ENCODE data around the gene EZR. TPM values are rescaled to one million over a fixed set of nuclear protein-coding genes. Genes with fewer than 3 reads are reported as not detected.

The EZR gene
- polyA plus RNA-seq, 2 donors: 211 to 257 TPM

GRCh38 chr6:158772851-158773371 is 46.3 kb downstream of the EZR start:
- WGBS, 2 donors: 44 to 51% methylated on average over 6 of the region's 6 CpGs
- Histone ChIP-seq H3K4me1 (ENCODE audit: control insufficient read depth in 2 of 2, insufficient read depth in 2 of 2, low read length in 1 of 2) (peaks cover 4 to 18% of the 10 kb centered on the region in 2 donors), H3K27me3 (ENCODE audit: control insufficient read depth in 1 of 2, insufficient read depth in 2 of 2, low read length in 2 of 2) (no peaks in the 10 kb centered on the region), H3K9me3 (ENCODE audit: control insufficient read depth in 2 of 2, insufficient read depth in 1 of 2, low read depth in 1 of 2, low read length in 1 of 2) (no peaks in the 10 kb centered on the region), H3K36me3 (ENCODE audit: control insufficient read depth in 2 of 2, insufficient read depth in 2 of 2, low read length in 1 of 2) (peaks cover 36 to 72% of the 10 kb centered on the region in 2 donors), H3K4me3 (ENCODE audit: low read depth in 1 of 2, low read length in 2 of 2) (no peak overlapping the region), H3K27ac (ENCODE audit: low read depth in 2 of 2, low read length in 1 of 2) (peak overlapping the region; percentile 85 to 96)

GRCh38 chr6:158772172-158772571 is 47.0 kb downstream of the EZR start:
- H3K4me3 ChIP-seq (ENCODE audit: low read depth in 1 of 2, low read length in 2 of 2): no peak overlapping the region
- peak overlapping the region; percentile 60 to 96 for H3K27ac ChIP-seq (ENCODE audit: low read depth in 2 of 2, low read length in 1 of 2)
- WGBS, 2 donors: 89 to 90% methylated on average over 11 of the region's 11 CpGs
- no peaks in the 10 kb centered on the region for H3K27me3 ChIP-seq (ENCODE audit: control insufficient read depth in 1 of 2, insufficient read depth in 2 of 2, low read length in 2 of 2)
- peaks cover 4 to 18% of the 10 kb centered on the region in 2 donors for H3K4me1 ChIP-seq (ENCODE audit: control insufficient read depth in 2 of 2, insufficient read depth in 2 of 2, low read length in 1 of 2)
- no peaks in the 10 kb centered on the region for H3K9me3 ChIP-seq (ENCODE audit: control insufficient read depth in 2 of 2, insufficient read depth in 1 of 2, low read depth in 1 of 2, low read length in 1 of 2)
- peaks cover 36 to 75% of the 10 kb centered on the region in 2 donors for H3K36me3 ChIP-seq (ENCODE audit: control insufficient read depth in 2 of 2, insufficient read depth in 2 of 2, low read length in 1 of 2)

DNA sequence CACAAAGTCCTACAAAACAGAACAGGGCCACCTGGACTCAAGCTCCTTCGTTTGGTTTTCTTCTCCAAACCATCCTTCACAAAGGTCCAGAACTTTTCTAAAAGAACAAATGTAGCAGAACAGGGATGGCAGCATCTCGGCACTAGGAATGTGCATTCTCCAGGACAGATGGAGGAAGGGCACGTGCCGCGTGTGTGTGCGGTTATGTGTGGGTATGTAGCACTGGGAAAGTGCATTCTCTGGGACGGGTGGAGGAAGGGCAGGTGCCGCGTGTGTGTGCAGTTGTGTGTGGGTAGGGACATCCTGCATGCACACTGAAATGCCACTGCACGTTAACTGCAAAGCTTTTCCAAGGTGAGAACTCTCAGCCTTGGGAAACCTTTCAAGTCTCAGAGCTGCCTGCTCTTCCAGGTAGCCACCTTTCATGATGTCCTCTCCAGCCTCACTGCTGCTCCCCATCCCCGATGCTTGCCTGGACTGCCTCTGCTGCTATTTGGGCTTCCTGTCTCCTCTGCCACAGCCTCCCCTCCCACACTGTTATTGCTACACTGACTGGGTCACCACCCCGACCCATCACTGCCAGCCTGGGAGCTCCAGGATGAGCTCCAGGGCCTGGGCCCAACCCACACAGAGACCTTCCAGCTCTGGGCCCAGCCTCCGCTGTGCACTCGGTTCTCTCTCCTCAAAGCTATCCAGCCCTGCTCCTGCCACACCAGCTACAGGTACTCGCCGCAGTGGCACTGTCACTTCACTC is 47.6 kb downstream of the EZR start:
- 88 to 90% methylated on average over 16 of the region's 16 CpGs for WGBS, 2 donors
- peaks cover 6 to 18% of the 10 kb centered on the region in 2 donors for H3K4me1 ChIP-seq (ENCODE audit: control insufficient read depth in 2 of 2, insufficient read depth in 2 of 2, low read length in 1 of 2)
- peak overlapping the region; percentile 60 to 96 for H3K27ac ChIP-seq (ENCODE audit: low read depth in 2 of 2, low read length in 1 of 2)
- peaks cover 39 to 77% of the 10 kb centered on the region in 2 donors for H3K36me3 ChIP-seq (ENCODE audit: control insufficient read depth in 2 of 2, insufficient read depth in 2 of 2, low read length in 1 of 2)
- no peaks in the 10 kb centered on the region for H3K9me3 ChIP-seq (ENCODE audit: control insufficient read depth in 2 of 2, insufficient read depth in 1 of 2, low read depth in 1 of 2, low read length in 1 of 2)
- no peaks in the 10 kb centered on the region for H3K27me3 ChIP-seq (ENCODE audit: control insufficient read depth in 1 of 2, insufficient read depth in 2 of 2, low read length in 2 of 2)
- H3K4me3 ChIP-seq (ENCODE audit: low read depth in 1 of 2, low read length in 2 of 2): no peak overlapping the region

DNA sequence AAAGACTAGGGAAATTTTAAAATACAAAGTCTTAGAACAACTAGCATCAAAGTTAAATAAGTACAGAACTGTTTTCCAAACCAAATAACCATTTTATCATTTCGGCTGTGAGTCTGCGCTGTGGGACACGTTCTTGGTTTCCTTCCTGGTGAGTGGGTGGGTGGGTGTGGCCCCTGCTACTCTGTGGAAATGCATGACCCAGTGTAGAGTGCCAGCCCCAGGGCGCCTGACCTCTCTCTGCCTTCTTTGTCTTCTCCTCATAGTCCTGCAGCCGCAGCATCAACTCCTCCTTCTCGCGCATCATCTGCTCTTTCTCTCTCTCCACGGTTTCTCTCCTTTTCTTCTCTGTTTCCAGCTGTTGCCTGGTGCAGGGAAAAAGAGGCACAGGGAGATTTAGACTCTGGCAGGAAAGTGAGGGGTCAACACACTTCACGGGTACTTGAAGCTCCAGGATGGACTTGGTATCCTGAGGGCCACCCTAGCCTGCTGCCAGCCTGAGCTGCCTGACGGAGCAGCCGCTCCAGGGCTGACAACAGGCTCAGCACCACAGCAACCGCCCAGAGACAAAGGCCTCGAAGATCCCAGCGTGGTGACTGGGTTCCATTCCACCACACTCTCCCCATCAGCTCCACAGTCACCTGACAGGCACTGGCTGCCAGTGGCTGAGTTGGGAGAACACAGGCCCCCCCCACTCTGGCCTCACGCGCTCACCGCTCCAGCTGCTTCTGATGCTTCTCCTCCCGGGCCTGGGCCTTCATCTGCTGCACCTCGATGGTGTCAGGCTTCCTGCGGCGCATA is 48.4 kb downstream of the EZR start:
- peak overlapping the region in 1 of 2 donors; percentile 43 for H3K27ac ChIP-seq (ENCODE audit: low read depth in 2 of 2, low read length in 1 of 2)
- peaks cover 6 to 15% of the 10 kb centered on the region in 2 donors for H3K4me1 ChIP-seq (ENCODE audit: control insufficient read depth in 2 of 2, insufficient read depth in 2 of 2, low read length in 1 of 2)
- no peak overlapping the region for H3K4me3 ChIP-seq (ENCODE audit: low read depth in 1 of 2, low read length in 2 of 2)
- WGBS, 2 donors: 77 to 79% methylated on average over 21 of the region's 21 CpGs
- peaks cover 37 to 73% of the 10 kb centered on the region in 2 donors for H3K36me3 ChIP-seq (ENCODE audit: control insufficient read depth in 2 of 2, insufficient read depth in 2 of 2, low read length in 1 of 2)
- no peaks in the 10 kb centered on the region for H3K9me3 ChIP-seq (ENCODE audit: control insufficient read depth in 2 of 2, insufficient read depth in 1 of 2, low read depth in 1 of 2, low read length in 1 of 2)
- H3K27me3 ChIP-seq (ENCODE audit: control insufficient read depth in 1 of 2, insufficient read depth in 2 of 2, low read length in 2 of 2): no peaks in the 10 kb centered on the region

DNA sequence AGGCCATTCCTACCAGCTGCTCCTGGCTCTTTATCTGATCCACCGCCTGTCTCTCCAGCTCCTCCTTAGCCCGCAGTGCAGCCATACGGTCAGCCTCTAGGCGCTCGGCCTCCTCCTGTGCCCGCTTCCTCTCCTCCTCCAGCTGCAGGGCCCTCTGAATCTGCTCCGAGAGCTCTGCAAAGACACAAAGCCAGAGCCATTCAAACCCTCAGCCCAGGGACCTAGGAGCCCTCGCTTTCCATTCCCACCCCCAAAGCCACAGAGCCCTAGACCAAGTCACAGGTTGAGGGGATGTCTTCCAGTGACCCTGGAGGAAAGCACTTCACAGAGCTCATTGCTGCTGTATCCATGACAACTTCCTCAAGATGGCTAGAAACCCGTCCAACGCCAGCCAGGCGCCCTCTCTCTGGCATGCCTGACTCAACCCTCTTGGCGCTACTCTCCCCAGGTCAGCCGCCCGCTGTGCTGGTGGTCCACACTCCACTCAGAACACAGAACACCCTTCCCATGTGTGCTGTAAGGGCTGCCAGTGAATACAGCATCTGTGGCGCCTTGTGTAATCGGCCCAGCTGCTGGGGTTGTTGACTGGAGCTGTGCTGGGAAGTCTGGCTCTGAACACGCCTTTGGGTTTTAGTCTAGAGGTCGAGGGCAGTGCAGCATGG is 49.3 kb downstream of the EZR start:
- 89 to 92% methylated on average over 18 of the region's 18 CpGs for WGBS, 2 donors
- Histone ChIP-seq H3K9me3 (ENCODE audit: control insufficient read depth in 2 of 2, insufficient read depth in 1 of 2, low read depth in 1 of 2, low read length in 1 of 2) (no peaks in the 10 kb centered on the region), H3K36me3 (ENCODE audit: control insufficient read depth in 2 of 2, insufficient read depth in 2 of 2, low read length in 1 of 2) (peaks cover 40 to 75% of the 10 kb centered on the region in 2 donors), H3K4me3 (ENCODE audit: low read depth in 1 of 2, low read length in 2 of 2) (no peak overlapping the region), H3K27ac (ENCODE audit: low read depth in 2 of 2, low read length in 1 of 2) (peak overlapping the region in 1 of 2 donors; percentile 65), H3K27me3 (ENCODE audit: control insufficient read depth in 1 of 2, insufficient read depth in 2 of 2, low read length in 2 of 2) (no peaks in the 10 kb centered on the region), H3K4me1 (ENCODE audit: control insufficient read depth in 2 of 2, insufficient read depth in 2 of 2, low read length in 1 of 2) (peaks cover 6 to 15% of the 10 kb centered on the region in 2 donors)

DNA sequence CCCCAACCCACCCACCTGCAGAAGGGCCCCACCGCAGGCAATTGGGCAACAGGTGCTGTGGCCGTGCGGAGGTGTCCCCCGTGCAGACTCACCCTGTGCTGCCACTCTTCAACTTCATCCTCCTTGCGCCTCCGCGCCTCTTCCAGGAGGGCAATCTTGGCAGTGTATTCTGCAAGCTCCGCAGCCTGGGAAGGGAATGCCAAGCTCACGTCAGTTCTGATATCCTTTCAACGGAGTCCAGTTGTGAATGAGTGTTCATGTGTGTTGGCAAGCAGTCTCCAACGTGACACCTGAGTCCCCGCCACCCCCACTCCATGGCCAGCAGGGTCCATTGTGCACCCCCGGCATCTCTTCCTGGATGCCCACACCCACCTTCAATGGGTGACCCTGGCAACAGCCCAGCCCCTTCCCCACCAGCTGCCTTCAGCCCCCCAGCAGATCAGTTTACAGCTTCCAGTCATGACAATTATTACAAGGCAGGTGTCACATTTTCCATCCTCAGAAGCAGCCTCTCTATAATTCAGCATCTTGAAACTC is 49.9 kb downstream of the EZR start:
- no peaks in the 10 kb centered on the region for H3K27me3 ChIP-seq (ENCODE audit: control insufficient read depth in 1 of 2, insufficient read depth in 2 of 2, low read length in 2 of 2)
- no peaks in the 10 kb centered on the region for H3K9me3 ChIP-seq (ENCODE audit: control insufficient read depth in 2 of 2, insufficient read depth in 1 of 2, low read depth in 1 of 2, low read length in 1 of 2)
- H3K36me3 ChIP-seq (ENCODE audit: control insufficient read depth in 2 of 2, insufficient read depth in 2 of 2, low read length in 1 of 2): peaks cover 40 to 73% of the 10 kb centered on the region in 2 donors
- H3K4me1 ChIP-seq (ENCODE audit: control insufficient read depth in 2 of 2, insufficient read depth in 2 of 2, low read length in 1 of 2): peaks cover 6 to 14% of the 10 kb centered on the region in 2 donors
- 87 to 89% methylated on average over 13 of the region's 13 CpGs for WGBS, 2 donors
- no peak overlapping the region for H3K27ac ChIP-seq (ENCODE audit: low read depth in 2 of 2, low read length in 1 of 2)
- no peak overlapping the region for H3K4me3 ChIP-seq (ENCODE audit: low read depth in 1 of 2, low read length in 2 of 2)

- Histone ChIP-seq H3K9me3 (ENCODE audit: control insufficient read depth in 2 of 2, insufficient read depth in 1 of 2, low read depth in 1 of 2, low read length in 1 of 2) (no peaks in the 10 kb centered on the region), H3K27ac (ENCODE audit: low read depth in 2 of 2, low read length in 1 of 2) (peak overlapping the region in 1 of 2 donors; percentile 53), H3K4me3 (ENCODE audit: low read depth in 1 of 2, low read length in 2 of 2) (no peak overlapping the region), H3K4me1 (ENCODE audit: control insufficient read depth in 2 of 2, insufficient read depth in 2 of 2, low read length in 1 of 2) (peaks cover 3 to 7% of the 10 kb centered on the region in 2 donors), H3K27me3 (ENCODE audit: control insufficient read depth in 1 of 2, insufficient read depth in 2 of 2, low read length in 2 of 2) (no peaks in the 10 kb centered on the region), H3K36me3 (ENCODE audit: control insufficient read depth in 2 of 2, insufficient read depth in 2 of 2, low read length in 1 of 2) (peaks cover 40 to 72% of the 10 kb centered on the region in 2 donors)
- WGBS, 2 donors: 90 to 96% methylated on average over 8 of the region's 8 CpGs
These were observed 50.7 kb downstream of the EZR start for GRCh38 chr6:158768436-158768835.

GRCh38 chr6:158767709-158768108 is 51.5 kb downstream of the EZR start:
- Histone ChIP-seq H3K27ac (ENCODE audit: low read depth in 2 of 2, low read length in 1 of 2) (no peak overlapping the region), H3K4me1 (ENCODE audit: control insufficient read depth in 2 of 2, insufficient read depth in 2 of 2, low read length in 1 of 2) (peaks cover 2 to 4% of the 10 kb centered on the region in 2 donors), H3K27me3 (ENCODE audit: control insufficient read depth in 1 of 2, insufficient read depth in 2 of 2, low read length in 2 of 2) (no peaks in the 10 kb centered on the region), H3K36me3 (ENCODE audit: control insufficient read depth in 2 of 2, insufficient read depth in 2 of 2, low read length in 1 of 2) (peaks cover 40 to 72% of the 10 kb centered on the region in 2 donors), H3K4me3 (ENCODE audit: low read depth in 1 of 2, low read length in 2 of 2) (no peak overlapping the region), H3K9me3 (ENCODE audit: control insufficient read depth in 2 of 2, insufficient read depth in 1 of 2, low read depth in 1 of 2, low read length in 1 of 2) (no peaks in the 10 kb centered on the region)
- 86% methylated on average over 6 of the region's 6 CpGs for whole genome bisulfite sequencing, 2 donors
